Astrocyte (in vitro differentiated cells and primary cell): ENCODE data around the gene MUS81. TPM values are rescaled to one million over a fixed set of nuclear protein-coding genes. Genes with fewer than 3 reads are reported as not detected.

Experiments used
- DNase-seq: peaks from one replicate; pipeline ENCODE4 v3.0.0-alpha.2; 2010; ENCODE audit warnings: low read depth
- FAIRE-seq: peaks from 2 replicates; lab custom pipeline; 2011; peaks lifted over from hg19 to GRCh38; lab: Jason Lieb, UNC
- H2AFZ ChIP-seq: 2 replicates; pipeline ENCODE4 v1.6.0; 2012; ENCODE audit warnings: low read depth, low read length, inconsistent platforms
- H3K27ac ChIP-seq: 2 replicates; pipeline ENCODE4 v1.5.1; 2011; ENCODE audit warnings: low read depth, low read length, inconsistent platforms
- H3K27me3 ChIP-seq: 2 replicates; pipeline ENCODE4 v1.6.0; 2011; ENCODE audit warnings: low read length, inconsistent platforms; ENCODE audit not compliant: insufficient read depth
- H3K36me3 ChIP-seq: 2 replicates; pipeline ENCODE4 v1.5.1; 2011; ENCODE audit warnings: low read length, inconsistent platforms; ENCODE audit not compliant: insufficient read depth
- H3K4me1 ChIP-seq: 2 replicates; pipeline ENCODE4 v1.5.1; 2011; ENCODE audit warnings: low read length, inconsistent platforms; ENCODE audit not compliant: insufficient read depth
- H3K4me2 ChIP-seq: 2 replicates; pipeline ENCODE4 v1.6.0; 2012; ENCODE audit warnings: low read length, inconsistent platforms
- H3K4me3 ChIP-seq: 2 replicates; pipeline ENCODE4 v1.5.1; 2011; ENCODE audit warnings: low read depth, mild to moderate bottlenecking, low read length, inconsistent platforms; ENCODE audit not compliant: insufficient read depth
- H3K79me2 ChIP-seq: 2 replicates; pipeline ENCODE4 v1.6.0; 2012; ENCODE audit warnings: mild to moderate bottlenecking, low read length, inconsistent platforms; ENCODE audit not compliant: insufficient read depth
- H3K9ac ChIP-seq: 2 replicates; pipeline ENCODE4 v1.6.0; 2012; ENCODE audit warnings: mild to moderate bottlenecking, low read length, inconsistent platforms
- H3K9me3 ChIP-seq: 2 replicates; pipeline ENCODE4 v1.5.1; 2012; ENCODE audit warnings: low read depth, mild to moderate bottlenecking, low read length, inconsistent platforms; ENCODE audit not compliant: insufficient read depth
- H4K20me1 ChIP-seq: 2 replicates; pipeline ENCODE4 v1.6.0; 2012; ENCODE audit warnings: low read length, inconsistent platforms; ENCODE audit not compliant: insufficient read depth
- H3K27ac Mint-ChIP-seq: one replicate; pipeline ENCODE4 v1.8.0; 2021; ENCODE audit warnings: mild to moderate bottlenecking, mixed read lengths; ENCODE audit not compliant: unreplicated experiment
- H3K27me3 Mint-ChIP-seq: one replicate; pipeline ENCODE4 v1.8.0; 2021; ENCODE audit warnings: low read depth, mixed read lengths; ENCODE audit not compliant: unreplicated experiment
- H3K36me3 Mint-ChIP-seq: one replicate; pipeline ENCODE4 v1.8.0; 2021; ENCODE audit warnings: low read depth, mixed read lengths; ENCODE audit not compliant: unreplicated experiment
- H3K4me1 Mint-ChIP-seq: one replicate; pipeline ENCODE4 v1.8.0; 2021; ENCODE audit warnings: low read depth, mixed read lengths; ENCODE audit not compliant: unreplicated experiment
- H3K4me3 Mint-ChIP-seq: one replicate; pipeline ENCODE4 v1.8.0; 2021; ENCODE audit warnings: mild to moderate bottlenecking, moderate library complexity, mixed read lengths; ENCODE audit not compliant: unreplicated experiment
- H3K9me3 Mint-ChIP-seq: one replicate; pipeline ENCODE4 v1.8.0; 2021; ENCODE audit warnings: mild to moderate bottlenecking, mixed read lengths; ENCODE audit not compliant: unreplicated experiment
- EZH2 ChIP-seq: IDR thresholded peaks from 2 replicates; pipeline ENCODE4 v1.6.1; 2012; ENCODE audit warnings: mild to moderate bottlenecking, low read length, inconsistent platforms; ENCODE audit not compliant: insufficient read depth
- total RNA-seq: library from RNA; stranded (reverse); gene quantifications from 2 replicates; pipeline ENCODE4 v1.2.1, GENCODE V29; 2021
- TF ChIP-seq, protein P1 (sequence below): IDR thresholded peaks from 2 replicates; pipeline ENCODE4 v1.5.1; 2011; ENCODE audit warnings: low read depth, mild to moderate bottlenecking, inconsistent platforms, low read length, moderate library complexity; ENCODE audit not compliant: insufficient read depth

Gene MUS81
- total RNA-seq, 1 donor from 2014 or later: 59.9 TPM

DNA sequence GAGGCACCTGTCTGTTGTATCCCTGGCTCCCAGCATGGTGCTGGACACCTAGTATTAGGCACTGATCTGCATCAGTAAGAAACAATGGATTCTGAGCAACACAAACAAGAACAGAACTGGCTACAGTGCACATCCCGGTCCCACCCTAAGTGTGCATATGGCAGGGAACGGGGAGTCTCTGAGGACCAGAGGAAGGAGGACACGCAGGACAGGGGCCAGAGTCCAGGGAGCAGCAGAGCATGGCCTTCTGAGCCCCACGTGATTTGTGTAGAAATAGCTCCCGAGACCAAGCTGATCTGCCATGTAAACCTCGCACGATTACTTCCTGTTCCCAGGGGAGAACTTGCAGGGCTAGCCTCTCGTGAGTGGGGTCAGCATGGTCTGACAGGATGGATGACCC is 39.1 kb upstream of the MUS81 start:
- Histone ChIP-seq H3K4me3 (no peak overlapping the region), H3K27me3 (no peaks in the 10 kb centered on the region), H3K4me1 (no peaks in the 10 kb centered on the region), H3K79me2 (no peaks in the 10 kb centered on the region), H4K20me1 (no peaks in the 10 kb centered on the region), H3K27ac (no peak overlapping the region), H3K36me3 (no peaks in the 10 kb centered on the region), H3K4me2 (no peak overlapping the region), H3K9ac (no peak overlapping the region), H2AFZ (no peak overlapping the region), H3K9me3 (no peaks in the 10 kb centered on the region)
- Mint-ChIP-seq H3K27ac (no peak overlapping the region), H3K4me3 (no peak overlapping the region), H3K36me3 (no peaks in the 10 kb centered on the region), H3K9me3 (no peaks in the 10 kb centered on the region), H3K4me1 (no peaks in the 10 kb centered on the region), H3K27me3 (peaks cover 9% of the 10 kb centered on the region)
- FAIRE-seq: no peak
- DNase-seq: no peak
- no peak for TF ChIP-seq EZH2
- TF ChIP-seq, protein P1, sequence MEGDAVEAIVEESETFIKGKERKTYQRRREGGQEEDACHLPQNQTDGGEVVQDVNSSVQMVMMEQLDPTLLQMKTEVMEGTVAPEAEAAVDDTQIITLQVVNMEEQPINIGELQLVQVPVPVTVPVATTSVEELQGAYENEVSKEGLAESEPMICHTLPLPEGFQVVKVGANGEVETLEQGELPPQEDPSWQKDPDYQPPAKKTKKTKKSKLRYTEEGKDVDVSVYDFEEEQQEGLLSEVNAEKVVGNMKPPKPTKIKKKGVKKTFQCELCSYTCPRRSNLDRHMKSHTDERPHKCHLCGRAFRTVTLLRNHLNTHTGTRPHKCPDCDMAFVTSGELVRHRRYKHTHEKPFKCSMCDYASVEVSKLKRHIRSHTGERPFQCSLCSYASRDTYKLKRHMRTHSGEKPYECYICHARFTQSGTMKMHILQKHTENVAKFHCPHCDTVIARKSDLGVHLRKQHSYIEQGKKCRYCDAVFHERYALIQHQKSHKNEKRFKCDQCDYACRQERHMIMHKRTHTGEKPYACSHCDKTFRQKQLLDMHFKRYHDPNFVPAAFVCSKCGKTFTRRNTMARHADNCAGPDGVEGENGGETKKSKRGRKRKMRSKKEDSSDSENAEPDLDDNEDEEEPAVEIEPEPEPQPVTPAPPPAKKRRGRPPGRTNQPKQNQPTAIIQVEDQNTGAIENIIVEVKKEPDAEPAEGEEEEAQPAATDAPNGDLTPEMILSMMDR: no peak

DNA sequence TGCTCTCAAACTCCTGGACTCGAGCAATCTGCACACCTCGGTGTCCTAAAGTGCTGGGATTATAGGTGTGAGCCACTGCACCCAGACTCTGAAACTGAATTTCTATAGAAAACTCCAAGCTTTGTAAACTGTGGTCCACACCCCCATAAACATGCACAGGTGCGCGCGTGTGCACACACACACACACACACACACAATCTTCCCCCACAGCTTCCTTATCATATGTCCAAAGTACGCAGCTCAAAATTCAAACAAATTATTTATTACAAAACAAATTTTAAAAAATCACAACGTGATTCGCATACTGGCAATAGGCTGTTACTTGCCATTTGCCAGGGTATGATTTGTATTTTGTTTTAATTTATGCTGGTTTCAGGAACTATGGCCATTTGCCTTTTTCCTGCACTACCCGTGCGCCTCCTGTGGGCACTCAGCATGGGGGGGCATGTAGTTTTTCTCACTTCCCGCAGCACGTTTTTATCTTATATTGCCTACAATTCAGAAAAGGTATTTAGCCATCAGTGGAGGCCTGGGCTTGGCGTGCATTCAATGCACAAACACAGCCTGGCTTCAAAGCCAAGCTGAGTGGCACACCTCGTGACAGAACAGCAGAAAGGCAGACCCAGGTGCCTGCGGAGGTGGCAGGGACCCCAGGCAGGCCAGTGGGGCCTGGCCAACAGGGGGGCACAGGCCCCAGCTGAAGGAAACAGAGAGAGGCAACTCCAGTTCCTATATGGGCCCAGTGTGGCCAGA is 37.3 kb upstream of the MUS81 start:
- no peak overlapping the region for H3K4me2 ChIP-seq
- no peaks in the 10 kb centered on the region for H3K4me1 ChIP-seq
- Mint-ChIP-seq H3K4me1 (no peaks in the 10 kb centered on the region), H3K27ac (no peak overlapping the region), H3K4me3 (no peak overlapping the region), H3K36me3 (no peaks in the 10 kb centered on the region), H3K9me3 (no peaks in the 10 kb centered on the region), H3K27me3 (peaks cover 6% of the 10 kb centered on the region)
- H4K20me1 ChIP-seq: no peaks in the 10 kb centered on the region
- TF ChIP-seq, protein P1: no peak
- no peak for TF ChIP-seq EZH2
- H2AFZ ChIP-seq: no peak overlapping the region
- no peak overlapping the region for H3K9ac ChIP-seq
- H3K9me3 ChIP-seq: no peaks in the 10 kb centered on the region
- H3K79me2 ChIP-seq: no peaks in the 10 kb centered on the region
- H3K27me3 ChIP-seq: no peaks in the 10 kb centered on the region
- FAIRE-seq: no peak
- no peak overlapping the region for H3K4me3 ChIP-seq
- no peak for DNase-seq
- no peaks in the 10 kb centered on the region for H3K36me3 ChIP-seq
- H3K27ac ChIP-seq: no peak overlapping the region
